HepG2 (cell line): ENCODE measurements around the gene SPTBN4. TPM values are rescaled to one million over a fixed set of nuclear protein-coding genes. Genes with fewer than 3 reads are reported as not detected.

Experiments
- FIP1L1 ChIP-seq: fragments of 200-400 bp; formaldehyde crosslinking; IDR thresholded peaks from 2 replicates; pipeline ENCODE4 v1.6.1; 2018; ENCODE audit warnings: low read depth, mild to moderate bottlenecking, low read length, moderate library complexity, borderline replicate concordance; ENCODE audit not compliant: insufficient read depth
- SOX13 ChIP-seq, 3 experiments: fragments of 450-650 bp in 1 of 3; sonication (generic) in 1 of 3; formaldehyde crosslinking in 1 of 3; IDR thresholded peaks in 2 of 3; conservative IDR thresholded peaks in 1 of 3; 2 replicates each; pipeline versions ENCODE4 v1.5.0 to v1.6.1; 2016 to 2020; ENCODE audit warnings: antibody characterized with exemption in 1 of 3, mild to moderate bottlenecking in 1 of 3, missing compliant biosample characterization in 1 of 3, missing genetic modification reagents in 1 of 3, moderate library complexity in 1 of 3
- SOX6 ChIP-seq, 2 experiments: fragments of 450-650 bp in 1 of 2; sonication (generic) in 1 of 2; formaldehyde crosslinking in 1 of 2; IDR thresholded peaks; 2 replicates each; pipeline versions ENCODE4 v1.4.0 to v1.6.1; 2017 to 2020; ENCODE audit warnings: antibody characterized with exemption in 1 of 2, mild to moderate bottlenecking in 1 of 2, missing genetic modification reagents in 1 of 2
- TBX3 ChIP-seq: fragments of 450-650 bp; IDR thresholded peaks from 2 replicates; pipeline ENCODE4 v1.6.1; 2017; ENCODE audit warnings: antibody characterized with exemption, mild to moderate bottlenecking, inconsistent platforms, borderline replicate concordance
- TSC22D2 ChIP-seq: sonication (generic); formaldehyde crosslinking; IDR thresholded peaks from 2 replicates; pipeline ENCODE4 v1.5.1; 2020; ENCODE audit warnings: missing genetic modification reagents, mild to moderate bottlenecking, borderline replicate concordance
- ZNF20 ChIP-seq: sonication (generic); formaldehyde crosslinking; IDR thresholded peaks from 2 replicates; pipeline ENCODE4 v1.4.0; 2020; ENCODE audit warnings: mild to moderate bottlenecking, moderate library complexity, missing genetic modification reagents
- ZNF333 ChIP-seq: sonication (generic); formaldehyde crosslinking; IDR thresholded peaks from 2 replicates; pipeline ENCODE4 v1.4.0; 2020; ENCODE audit warnings: mild to moderate bottlenecking, missing genetic modification reagents, borderline replicate concordance
- ZNF446 ChIP-seq: sonication (generic); formaldehyde crosslinking; IDR thresholded peaks from 2 replicates; pipeline ENCODE4 v1.5.0; 2020; ENCODE audit warnings: mild to moderate bottlenecking, missing genetic modification reagents
- ZNF484 ChIP-seq: sonication (generic); formaldehyde crosslinking; IDR thresholded peaks from 2 replicates; pipeline ENCODE4 v1.5.1; 2020; ENCODE audit warnings: mild to moderate bottlenecking, low read depth, missing genetic modification reagents, borderline replicate concordance
- ZNF572 ChIP-seq: sonication (generic); formaldehyde crosslinking; IDR thresholded peaks from 2 replicates; pipeline ENCODE4 v1.5.1; 2020; ENCODE audit warnings: mild to moderate bottlenecking, missing genetic modification reagents
- ZNF703 ChIP-seq: sonication (generic); formaldehyde crosslinking; IDR thresholded peaks from 2 replicates; pipeline ENCODE4 v1.5.1; 2020; ENCODE audit warnings: missing genetic modification reagents, mild to moderate bottlenecking, moderate library complexity, borderline replicate concordance
- ZSCAN9 ChIP-seq: IDR thresholded peaks from 2 replicates; pipeline ENCODE4 v1.6.1; 2016; ENCODE audit warnings: borderline replicate concordance
- ZZZ3 ChIP-seq: sonication (generic); formaldehyde crosslinking; IDR thresholded peaks from 2 replicates; pipeline ENCODE4 v1.4.0; 2020; ENCODE audit warnings: missing genetic modification reagents, mild to moderate bottlenecking, borderline replicate concordance
- polyA plus RNA-seq, 8 experiments: library from polyadenylated mRNA; depleted of rRNA in 3 of 8; stranded (reverse) in 7 of 8; unstranded in 1 of 8; fragments of >200 nt; fragmentation: Illumina TruSeq in 4 of 8; extraction: Trizol in 4 of 8; gene quantifications; 2 replicates each; pipeline versions ENCODE4 v1.2.1 to v1.2.3, GENCODE V29; 2011 to 2016; ENCODE audit warnings: low read depth in 4 of 8, missing spikeins in 1 of 8, mixed read lengths in 1 of 8; ENCODE audit not compliant: insufficient read depth in 1 of 8
- total RNA-seq, 5 experiments: library from RNA; depleted of rRNA; stranded (reverse); fragments of >200 nt; fragmentation: Illumina TruSeq; extraction: Trizol; gene quantifications; 2 replicates each; pipeline ENCODE4 v1.2.3, GENCODE V29; 2016; ENCODE audit warnings: low read depth in 1 of 5
- TF ChIP-seq, protein P1 (sequence below): sonication (generic); formaldehyde crosslinking; IDR thresholded peaks from 2 replicates; pipeline ENCODE4 v1.4.0; 2020; ENCODE audit warnings: low read depth, mild to moderate bottlenecking, missing genetic modification reagents
- TF ChIP-seq, protein P2 (sequence below): sonication (generic); formaldehyde crosslinking; IDR thresholded peaks from 2 replicates; pipeline ENCODE4 v1.4.0; 2020; ENCODE audit warnings: missing genetic modification reagents
- TF ChIP-seq, protein P3 (sequence below): IDR thresholded peaks from 2 replicates; pipeline ENCODE4 v1.6.1; 2016; ENCODE audit warnings: missing compliant biosample characterization, missing genetic modification reagents, borderline replicate concordance
- TF ChIP-seq, protein P4 (sequence below): sonication (generic); formaldehyde crosslinking; IDR thresholded peaks from 2 replicates; pipeline ENCODE4 v1.4.0; 2020; ENCODE audit warnings: missing genetic modification reagents, mild to moderate bottlenecking, borderline replicate concordance
- TF ChIP-seq, protein P5 (sequence below): IDR thresholded peaks from 2 replicates; pipeline ENCODE4 v1.6.1; 2016; ENCODE audit warnings: mild to moderate bottlenecking, missing biosample characterization, missing genetic modification reagents

SPTBN4 gene
- total and polyA plus RNA-seq, 2 of the 13 experiments (the other 11 are each of a cell fraction or from before 2014, with no cell fraction given) = 0.11 TPM

DNA sequence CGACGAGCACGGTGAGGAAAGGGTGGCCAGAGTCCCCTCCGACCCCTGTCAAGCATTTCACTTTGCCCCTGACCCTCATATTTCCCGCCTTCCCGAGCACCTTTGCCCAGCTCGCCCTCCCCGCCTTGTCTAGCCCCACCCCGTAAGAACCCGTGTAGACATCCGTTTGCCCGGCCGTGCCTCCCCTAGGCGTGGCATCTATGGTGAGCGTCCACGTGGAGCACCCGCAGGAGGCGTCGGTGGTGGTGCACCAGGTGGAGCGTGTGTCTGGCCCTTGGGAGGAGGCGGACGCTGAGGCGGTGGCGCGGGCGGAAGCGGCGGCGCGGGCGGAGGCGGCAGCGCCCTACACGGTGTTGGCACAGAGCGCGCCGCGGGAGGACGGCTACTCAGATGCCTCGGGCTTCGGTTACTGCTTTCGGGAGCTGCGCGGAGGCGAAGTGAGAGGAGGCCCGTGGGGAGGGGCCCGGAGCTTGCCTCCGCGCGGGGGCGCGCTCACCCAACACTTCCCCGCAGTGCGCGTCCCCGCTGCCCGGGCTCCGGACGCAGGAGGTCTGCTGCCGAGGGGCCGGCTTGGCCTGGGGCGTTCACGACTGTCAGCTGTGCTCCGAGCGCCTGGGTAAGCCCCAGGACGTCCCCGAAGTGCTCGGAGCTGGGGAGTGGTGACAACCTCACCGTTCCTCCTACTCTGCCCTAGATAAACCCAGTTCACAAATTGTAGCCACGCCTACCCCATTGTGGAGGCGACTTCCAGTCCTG lies 138.6 kb downstream of the SPTBN4 start (continued):
- TF ChIP-seq, protein P1, sequence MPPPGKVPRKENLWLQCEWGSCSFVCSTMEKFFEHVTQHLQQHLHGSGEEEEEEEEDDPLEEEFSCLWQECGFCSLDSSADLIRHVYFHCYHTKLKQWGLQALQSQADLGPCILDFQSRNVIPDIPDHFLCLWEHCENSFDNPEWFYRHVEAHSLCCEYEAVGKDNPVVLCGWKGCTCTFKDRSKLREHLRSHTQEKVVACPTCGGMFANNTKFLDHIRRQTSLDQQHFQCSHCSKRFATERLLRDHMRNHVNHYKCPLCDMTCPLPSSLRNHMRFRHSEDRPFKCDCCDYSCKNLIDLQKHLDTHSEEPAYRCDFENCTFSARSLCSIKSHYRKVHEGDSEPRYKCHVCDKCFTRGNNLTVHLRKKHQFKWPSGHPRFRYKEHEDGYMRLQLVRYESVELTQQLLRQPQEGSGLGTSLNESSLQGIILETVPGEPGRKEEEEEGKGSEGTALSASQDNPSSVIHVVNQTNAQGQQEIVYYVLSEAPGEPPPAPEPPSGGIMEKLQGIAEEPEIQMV (CRISPR knock-in tag) = 0 out of 2 replicates have a peak, but pooled peaks have one; percentile 30
- TF ChIP-seq TSC22D2 (CRISPR knock-in tag) (peak; percentile 35; the same call in 1 of the 2 replicates), ZNF333 (CRISPR knock-in tag) (no peak), ZNF484 (CRISPR knock-in tag) (no peak), FIP1L1 (no peak), SOX6 (IDR thresholded peaks at IDR 0.05) (no peak), SOX6 (CRISPR knock-in tag; IDR thresholded peaks at IDR 0.05) (no peak), ZNF446 (CRISPR knock-in tag) (no peak), ZNF20 (CRISPR knock-in tag) (no peak), ZZZ3 (CRISPR knock-in tag) (no peak), ZSCAN9 (CRISPR knock-in tag) (0 out of 2 replicates have a peak, but pooled peaks have one; percentile 57), TBX3 (no peak), ZNF572 (no peak), SOX13 (IDR thresholded peaks at IDR 0.05) (no peak), SOX13 (CRISPR knock-in tag; conservative IDR thresholded peaks at IDR 0.05 in 1 of 2, IDR thresholded peaks at IDR 0.05 in 1 of 2) (0 out of 4 replicates have a peak, but pooled peaks of 1 of the 2 experiments have one; percentile 7), ZNF703 (CRISPR knock-in tag) (no peak)
- TF ChIP-seq, protein P2, sequence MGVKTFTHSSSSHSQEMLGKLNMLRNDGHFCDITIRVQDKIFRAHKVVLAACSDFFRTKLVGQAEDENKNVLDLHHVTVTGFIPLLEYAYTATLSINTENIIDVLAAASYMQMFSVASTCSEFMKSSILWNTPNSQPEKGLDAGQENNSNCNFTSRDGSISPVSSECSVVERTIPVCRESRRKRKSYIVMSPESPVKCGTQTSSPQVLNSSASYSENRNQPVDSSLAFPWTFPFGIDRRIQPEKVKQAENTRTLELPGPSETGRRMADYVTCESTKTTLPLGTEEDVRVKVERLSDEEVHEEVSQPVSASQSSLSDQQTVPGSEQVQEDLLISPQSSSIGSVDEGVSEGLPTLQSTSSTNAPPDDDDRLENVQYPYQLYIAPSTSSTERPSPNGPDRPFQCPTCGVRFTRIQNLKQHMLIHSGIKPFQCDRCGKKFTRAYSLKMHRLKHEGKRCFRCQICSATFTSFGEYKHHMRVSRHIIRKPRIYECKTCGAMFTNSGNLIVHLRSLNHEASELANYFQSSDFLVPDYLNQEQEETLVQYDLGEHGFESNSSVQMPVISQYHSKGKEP (CRISPR knock-in tag) = no peak; the same call in 1 of the 2 replicates
- TF ChIP-seq, protein P3, sequence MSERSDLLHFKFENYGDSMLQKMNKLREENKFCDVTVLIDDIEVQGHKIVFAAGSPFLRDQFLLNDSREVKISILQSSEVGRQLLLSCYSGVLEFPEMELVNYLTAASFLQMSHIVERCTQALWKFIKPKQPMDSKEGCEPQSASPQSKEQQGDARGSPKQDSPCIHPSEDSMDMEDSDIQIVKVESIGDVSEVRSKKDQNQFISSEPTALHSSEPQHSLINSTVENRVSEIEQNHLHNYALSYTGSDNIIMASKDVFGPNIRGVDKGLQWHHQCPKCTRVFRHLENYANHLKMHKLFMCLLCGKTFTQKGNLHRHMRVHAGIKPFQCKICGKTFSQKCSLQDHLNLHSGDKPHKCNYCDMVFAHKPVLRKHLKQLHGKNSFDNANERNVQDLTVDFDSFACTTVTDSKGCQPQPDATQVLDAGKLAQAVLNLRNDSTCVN (CRISPR knock-in tag) = no peak
- TF ChIP-seq, protein P4, sequence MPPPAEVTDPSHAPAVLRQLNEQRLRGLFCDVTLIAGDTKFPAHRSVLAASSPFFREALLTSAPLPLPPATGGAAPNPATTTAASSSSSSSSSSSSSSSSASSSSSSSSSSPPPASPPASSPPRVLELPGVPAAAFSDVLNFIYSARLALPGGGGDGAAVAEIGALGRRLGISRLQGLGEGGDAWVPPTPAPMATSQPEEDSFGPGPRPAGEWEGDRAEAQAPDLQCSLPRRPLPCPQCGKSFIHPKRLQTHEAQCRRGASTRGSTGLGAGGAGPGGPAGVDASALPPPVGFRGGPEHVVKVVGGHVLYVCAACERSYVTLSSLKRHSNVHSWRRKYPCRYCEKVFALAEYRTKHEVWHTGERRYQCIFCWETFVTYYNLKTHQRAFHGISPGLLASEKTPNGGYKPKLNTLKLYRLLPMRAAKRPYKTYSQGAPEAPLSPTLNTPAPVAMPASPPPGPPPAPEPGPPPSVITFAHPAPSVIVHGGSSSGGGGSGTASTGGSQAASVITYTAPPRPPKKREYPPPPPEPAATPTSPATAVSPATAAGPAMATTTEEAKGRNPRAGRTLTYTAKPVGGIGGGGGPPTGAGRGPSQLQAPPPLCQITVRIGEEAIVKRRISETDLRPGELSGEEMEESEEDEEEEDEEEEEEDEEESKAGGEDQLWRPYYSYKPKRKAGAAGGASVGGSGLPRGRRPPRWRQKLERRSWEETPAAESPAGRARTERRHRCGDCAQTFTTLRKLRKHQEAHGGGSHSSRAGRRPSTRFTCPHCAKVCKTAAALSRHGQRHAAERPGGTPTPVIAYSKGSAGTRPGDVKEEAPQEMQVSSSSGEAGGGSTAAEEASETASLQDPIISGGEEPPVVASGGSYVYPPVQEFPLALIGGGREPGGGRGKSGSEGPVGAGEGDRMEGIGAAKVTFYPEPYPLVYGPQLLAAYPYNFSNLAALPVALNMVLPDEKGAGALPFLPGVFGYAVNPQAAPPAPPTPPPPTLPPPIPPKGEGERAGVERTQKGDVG (CRISPR knock-in tag) = 0 out of 2 replicates have a peak, but pooled peaks have one; percentile 1
- TF ChIP-seq, protein P5, sequence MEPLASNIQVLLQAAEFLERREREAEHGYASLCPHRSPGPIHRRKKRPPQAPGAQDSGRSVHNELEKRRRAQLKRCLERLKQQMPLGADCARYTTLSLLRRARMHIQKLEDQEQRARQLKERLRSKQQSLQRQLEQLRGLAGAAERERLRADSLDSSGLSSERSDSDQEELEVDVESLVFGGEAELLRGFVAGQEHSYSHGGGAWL = 0 out of 2 replicates have a peak, but pooled peaks have one; percentile 37
